Hepatocyte (in vitro differentiated cells): ENCODE results near the gene PPP5C.

Experiments
- EZH2 ChIP-seq: fragments of 200-600 bp; sonication (generic); IDR thresholded peaks from 2 replicates; pipeline ENCODE4 v1.6.1; 2016; ENCODE audit warnings: antibody characterized with exemption, mild to moderate bottlenecking, borderline replicate concordance
- TF ChIP-seq, protein P1 (sequence below): fragments of 200-600 bp; sonication (generic); IDR thresholded peaks from 2 replicates; pipeline ENCODE4 v1.5.1; 2016; ENCODE audit warnings: antibody characterized with exemption, mild to moderate bottlenecking; ENCODE audit not compliant: poor library complexity

DNA sequence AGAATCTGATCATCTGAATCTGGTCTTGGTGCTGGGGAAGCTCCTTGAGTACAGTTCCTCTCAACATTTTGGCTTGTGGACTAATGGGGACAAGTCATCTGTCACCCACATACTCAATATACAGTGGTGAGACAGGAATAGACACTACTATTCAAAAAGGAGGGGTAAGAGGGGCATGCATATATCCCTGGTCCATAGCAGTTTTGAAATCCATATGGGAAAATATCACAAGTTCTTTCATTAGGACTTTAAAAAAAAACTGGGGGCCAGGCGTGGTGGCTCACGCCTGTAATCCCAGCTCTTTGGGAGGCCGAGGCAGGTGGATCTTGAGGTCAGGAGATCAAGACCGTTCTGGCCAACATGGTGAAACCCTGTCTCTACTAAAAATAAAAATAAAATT, 20.3 kb upstream of the PPP5C start:
- TF ChIP-seq, protein P1, sequence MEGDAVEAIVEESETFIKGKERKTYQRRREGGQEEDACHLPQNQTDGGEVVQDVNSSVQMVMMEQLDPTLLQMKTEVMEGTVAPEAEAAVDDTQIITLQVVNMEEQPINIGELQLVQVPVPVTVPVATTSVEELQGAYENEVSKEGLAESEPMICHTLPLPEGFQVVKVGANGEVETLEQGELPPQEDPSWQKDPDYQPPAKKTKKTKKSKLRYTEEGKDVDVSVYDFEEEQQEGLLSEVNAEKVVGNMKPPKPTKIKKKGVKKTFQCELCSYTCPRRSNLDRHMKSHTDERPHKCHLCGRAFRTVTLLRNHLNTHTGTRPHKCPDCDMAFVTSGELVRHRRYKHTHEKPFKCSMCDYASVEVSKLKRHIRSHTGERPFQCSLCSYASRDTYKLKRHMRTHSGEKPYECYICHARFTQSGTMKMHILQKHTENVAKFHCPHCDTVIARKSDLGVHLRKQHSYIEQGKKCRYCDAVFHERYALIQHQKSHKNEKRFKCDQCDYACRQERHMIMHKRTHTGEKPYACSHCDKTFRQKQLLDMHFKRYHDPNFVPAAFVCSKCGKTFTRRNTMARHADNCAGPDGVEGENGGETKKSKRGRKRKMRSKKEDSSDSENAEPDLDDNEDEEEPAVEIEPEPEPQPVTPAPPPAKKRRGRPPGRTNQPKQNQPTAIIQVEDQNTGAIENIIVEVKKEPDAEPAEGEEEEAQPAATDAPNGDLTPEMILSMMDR = no peak
- no peak for TF ChIP-seq EZH2
